ENCODE results near the gene DNAAF8. TPM values are rescaled to one million over a fixed set of nuclear protein-coding genes. Genes with fewer than 3 reads are reported as not detected.

Gene DNAAF8
- total RNA-seq, 1 experiment from 2014 or later, result 0.15 TPM

GRCh38 chr16:4694642-4695451 lies 39.5 kb upstream of the DNAAF8 start:
- no peak for DNase-seq (ENCODE audit: extremely low read depth, low read depth)

GRCh38 chr16:4695473-4696171 lies 38.7 kb upstream of the DNAAF8 start:
- no peak for DNase-seq (ENCODE audit: extremely low read depth, low read depth)

- DNase-seq (ENCODE audit: extremely low read depth, low read depth), result no peak
These were observed 38.0 kb upstream of the DNAAF8 start for GRCh38 chr16:4696172-4696904.

GRCh38 chr16:4696905-4697847 lies 37.2 kb upstream of the DNAAF8 start:
- DNase-seq (ENCODE audit: extremely low read depth, low read depth), result no peak

GRCh38 chr16:4697848-4698291 lies 36.5 kb upstream of the DNAAF8 start:
- DNase-seq (ENCODE audit: extremely low read depth, low read depth), result no peak

GRCh38 chr16:4698321-4699045 lies 35.9 kb upstream of the DNAAF8 start:
- DNase-seq (ENCODE audit: extremely low read depth, low read depth), result no peak

GRCh38 chr16:4699046-4699556 lies 35.2 kb upstream of the DNAAF8 start:
- DNase-seq (ENCODE audit: extremely low read depth, low read depth), result no peak

- DNase-seq (ENCODE audit: extremely low read depth, low read depth), result no peak
These were observed 33.8 kb upstream of the DNAAF8 start for GRCh38 chr16:4700380-4700996.

GRCh38 chr16:4700997-4701743 lies 33.2 kb upstream of the DNAAF8 start:
- no peak for DNase-seq (ENCODE audit: extremely low read depth, low read depth)

GRCh38 chr16:4701791-4702465 lies 32.4 kb upstream of the DNAAF8 start:
- DNase-seq (ENCODE audit: extremely low read depth, low read depth), result no peak

GRCh38 chr16:4702466-4702808 lies 31.9 kb upstream of the DNAAF8 start:
- DNase-seq (ENCODE audit: extremely low read depth, low read depth), result no peak

GRCh38 chr16:4703906-4704305 lies 30.4 kb upstream of the DNAAF8 start:
- no peak for DNase-seq (ENCODE audit: extremely low read depth, low read depth)

GRCh38 chr16:4704491-4704890 lies 29.8 kb upstream of the DNAAF8 start:
- no peak for DNase-seq (ENCODE audit: extremely low read depth, low read depth)

GRCh38 chr16:4704913-4705312 lies 29.4 kb upstream of the DNAAF8 start:
- no peak for DNase-seq (ENCODE audit: extremely low read depth, low read depth)

GRCh38 chr16:4706871-4707270 lies 27.5 kb upstream of the DNAAF8 start:
- DNase-seq (ENCODE audit: extremely low read depth, low read depth), result no peak

- DNase-seq (ENCODE audit: extremely low read depth, low read depth), result no peak
These were observed 24.9 kb upstream of the DNAAF8 start for GRCh38 chr16:4709481-4709880.

GRCh38 chr16:4713663-4714501 lies 20.5 kb upstream of the DNAAF8 start:
- no peak for DNase-seq (ENCODE audit: extremely low read depth, low read depth)

Data from NCI-H460 (cell line).